CD4-positive, alpha-beta memory T cell (primary cell): Measurements from ENCODE around the gene FAM163B. TPM values are rescaled to one million over a fixed set of nuclear protein-coding genes. Genes with fewer than 3 reads are reported as not detected.
A peak's percentile ranks its signal among the peaks of the same experiment; 100 is the strongest.

Experiments
- CTCF ChIA-PET: fragments of 350-600 bp; sonication (Branson Sonifier 250); formaldehyde crosslinking; loops from one replicate; lab custom pipeline; 2021; ENCODE audit warnings: inconsistent platforms; ENCODE audit not compliant: partially characterized antibody; lab: Charles Lee
- POLR2A ChIA-PET: fragments of 350-600 bp; sonication (Branson Sonifier 250); formaldehyde crosslinking; loops from one replicate; lab custom pipeline; 2021; ENCODE audit not compliant: partially characterized antibody; lab: Charles Lee
- DNase-seq, 5 donors: peaks; one replicate each; pipeline versions ENCODE4 v3.0.0 to v3.0.0-alpha.2; 2020 to 2022; ENCODE audit warnings: mixed read lengths in 1 of 5
- H3K27ac ChIP-seq: one replicate; pipeline ENCODE4 v1.7.0; 2013; ENCODE audit warnings: low read depth, low read length
- H3K27me3 ChIP-seq: 2 replicates; pipeline ENCODE4 v1.7.0; 2013; ENCODE audit warnings: mild to moderate bottlenecking, low read length, moderate library complexity; ENCODE audit not compliant: insufficient read depth
- H3K36me3 ChIP-seq: 2 replicates; pipeline ENCODE4 v1.7.0; 2013; ENCODE audit warnings: mild to moderate bottlenecking, low read length, moderate library complexity; ENCODE audit not compliant: insufficient read depth
- H3K4me1 ChIP-seq: 2 replicates; pipeline ENCODE4 v1.7.0; 2013; ENCODE audit warnings: mild to moderate bottlenecking, low read length, moderate library complexity; ENCODE audit not compliant: insufficient read depth
- H3K4me3 ChIP-seq, 2 donors: one replicate each; pipeline ENCODE4 v1.7.0; 2013; ENCODE audit warnings: low read length in 2 of 2, mild to moderate bottlenecking in 1 of 2
- H3K9me3 ChIP-seq, 2 donors: one replicate each; pipeline ENCODE4 v1.7.0; 2013; ENCODE audit warnings: low read length in 2 of 2, control low read depth in 1 of 2; ENCODE audit not compliant: control insufficient read depth in 1 of 2
- H3K27ac Mint-ChIP-seq, 7 donors: one replicate each; pipeline ENCODE4 v1.8.0; 2020 to 2021; ENCODE audit warnings: mixed read lengths in 7 of 7, mild to moderate bottlenecking in 6 of 7, inconsistent platforms in 3 of 7, moderate library complexity in 3 of 7
- H3K27me3 Mint-ChIP-seq, 2 donors: one replicate each; pipeline ENCODE4 v1.8.0; 2020 to 2021; ENCODE audit warnings: mixed read lengths in 2 of 2
- H3K36me3 Mint-ChIP-seq, 2 donors: one replicate each; pipeline ENCODE4 v1.8.0; 2020 to 2021; ENCODE audit warnings: mixed read lengths in 2 of 2, inconsistent platforms in 1 of 2, mild to moderate bottlenecking in 1 of 2
- H3K4me1 Mint-ChIP-seq, 4 donors: one replicate each; pipeline ENCODE4 v1.8.0; 2020 to 2021; ENCODE audit warnings: mixed read lengths in 4 of 4, mild to moderate bottlenecking in 1 of 4
- H3K4me3 Mint-ChIP-seq, 8 donors: one replicate each; pipeline ENCODE4 v1.8.0; 2020 to 2021; ENCODE audit warnings: mixed read lengths in 8 of 8, mild to moderate bottlenecking in 7 of 8, moderate library complexity in 6 of 8, inconsistent platforms in 3 of 8
- H3K9me3 Mint-ChIP-seq, 8 donors: one replicate each; pipeline ENCODE4 v1.8.0; 2020 to 2021; ENCODE audit warnings: mixed read lengths in 8 of 8, mild to moderate bottlenecking in 5 of 8, inconsistent platforms in 3 of 8, moderate library complexity in 1 of 8
- intact Hi-C: fragments of 100-400 bp; cut with micrococcal nuclease; formaldehyde crosslinking; loops from one replicate; pipeline ENCODE4 v1.15.1; 2023
- polyA plus RNA-seq, 2 donors: library from polyadenylated mRNA; unstranded; fragments of 300-500 nt; fragmentation: Illumina TruSeq; gene quantifications; one replicate each; pipeline ENCODE4 v1.2.3, GENCODE V29; 2021
- total RNA-seq, 2 experiments: library from RNA; stranded (reverse); gene quantifications; one replicate each; pipeline ENCODE4 v1.2.3, GENCODE V29; 2021

Gene FAM163B
- total and polyA plus RNA-seq, 4 experiments from 2014 or later = not detected

- peaks cover 2 to 9% of the 10 kb centered on the region in 2 donors for H3K36me3 Mint-ChIP-seq
- no peak overlapping the region for H3K27ac ChIP-seq
- H3K9me3 ChIP-seq = peaks cover 0 to 8% of the 10 kb centered on the region in 2 donors
- POLR2A ChIA-PET = no interaction called here
- no peaks in the 10 kb centered on the region for H3K27me3 ChIP-seq
- H3K27me3 Mint-ChIP-seq = peaks cover 0 to 3% of the 10 kb centered on the region in 2 donors
- no peak overlapping the region for H3K4me3 ChIP-seq
- H3K9me3 Mint-ChIP-seq = peaks cover 0 to 17% (median 12%) of the 10 kb centered on the region in 8 donors
- H3K27ac Mint-ChIP-seq = peak overlapping the region in 1 of 7 donors; percentile 11
- no peak overlapping the region for H3K4me3 Mint-ChIP-seq
- DNase-seq = no peak
- H3K4me1 ChIP-seq = no peaks in the 10 kb centered on the region
- H3K4me1 Mint-ChIP-seq = no peaks in the 10 kb centered on the region
- intact Hi-C loops = no loop called here
- no peaks in the 10 kb centered on the region for H3K36me3 ChIP-seq
- CTCF ChIA-PET = interaction anchor here (0.6 to 0.9 kb wide), 2 partner anchors 9 to 13 kb away, joined by 3 read pairs; no protein-coding TSS in a partner anchor
Measured at GRCh38 chr9:133597316-133597957, 11.8 kb downstream of the FAM163B start.

GRCh38 chr9:133595910-133596309, 13.3 kb downstream of the FAM163B start:
- CTCF ChIA-PET = no interaction called here
- H3K4me1 Mint-ChIP-seq = no peaks in the 10 kb centered on the region
- H3K27ac Mint-ChIP-seq = no peak overlapping the region
- DNase-seq = no peak
- intact Hi-C loops = no loop called here
- no peak overlapping the region for H3K4me3 Mint-ChIP-seq
- Histone ChIP-seq H3K4me3 (no peak overlapping the region), H3K9me3 (peaks cover 0 to 8% of the 10 kb centered on the region in 2 donors), H3K27ac (no peak overlapping the region), H3K36me3 (no peaks in the 10 kb centered on the region), H3K27me3 (no peaks in the 10 kb centered on the region), H3K4me1 (no peaks in the 10 kb centered on the region)
- H3K27me3 Mint-ChIP-seq = peaks cover 0 to 1% of the 10 kb centered on the region in 2 donors
- peaks cover 0 to 17% (median 12%) of the 10 kb centered on the region in 8 donors for H3K9me3 Mint-ChIP-seq
- POLR2A ChIA-PET = no interaction called here
- H3K36me3 Mint-ChIP-seq = peaks cover 2 to 9% of the 10 kb centered on the region in 2 donors

GRCh38 chr9:133594310-133594709, 14.9 kb downstream of the FAM163B start:
- Mint-ChIP-seq H3K36me3 (peaks cover 2 to 9% of the 10 kb centered on the region in 2 donors), H3K27me3 (peaks cover 0 to 1% of the 10 kb centered on the region in 2 donors), H3K9me3 (peaks cover 0 to 17% (median 12%) of the 10 kb centered on the region in 8 donors), H3K4me3 (no peak overlapping the region), H3K4me1 (no peaks in the 10 kb centered on the region), H3K27ac (peak overlapping the region in 1 of 7 donors; percentile 45)
- H3K9me3 ChIP-seq = peaks cover 0 to 8% of the 10 kb centered on the region in 2 donors
- intact Hi-C loops = no loop called here
- H3K27me3 ChIP-seq = no peaks in the 10 kb centered on the region
- CTCF ChIA-PET = interaction anchor here (1.2 kb wide), 2 partner anchors 149 to 188 kb away, joined by 3 read pairs; no protein-coding TSS in a partner anchor
- no peak for DNase-seq
- H3K27ac ChIP-seq = no peak overlapping the region
- no peak overlapping the region for H3K4me3 ChIP-seq
- H3K36me3 ChIP-seq = no peaks in the 10 kb centered on the region
- POLR2A ChIA-PET = no interaction called here
- no peaks in the 10 kb centered on the region for H3K4me1 ChIP-seq

- POLR2A ChIA-PET = no interaction called here
Measured at GRCh38 chr9:133593587-133594253, 15.5 kb downstream of the FAM163B start.

GRCh38 chr9:133592731-133593409, 16.3 kb downstream of the FAM163B start:
- CTCF ChIA-PET = interaction anchor here (0.6 to 2.0 kb wide), 3 partner anchors 132 to 150 kb away, joined by 3 to 5 read pairs (median 3); no protein-coding TSS in a partner anchor
- H3K36me3 Mint-ChIP-seq = peaks cover 2 to 9% of the 10 kb centered on the region in 2 donors

More at GRCh38 chr9:133593587-133594253, 15.5 kb downstream of the FAM163B start:
- Mint-ChIP-seq H3K4me3 (no peak overlapping the region), H3K27me3 (peaks cover 0 to 1% of the 10 kb centered on the region in 2 donors), H3K4me1 (no peaks in the 10 kb centered on the region), H3K27ac (peak overlapping the region in 1 of 7 donors; percentile 30), H3K9me3 (peaks cover 0 to 17% (median 12%) of the 10 kb centered on the region in 8 donors), H3K36me3 (peaks cover 2 to 9% of the 10 kb centered on the region in 2 donors)
- H3K36me3 ChIP-seq = no peaks in the 10 kb centered on the region
- DNase-seq = no peak
- no peak overlapping the region for H3K27ac ChIP-seq
- intact Hi-C loops = loop anchor here (1.0 kb wide), 1 partner anchor 133 kb away; no protein-coding TSS in a partner anchor
- no peaks in the 10 kb centered on the region for H3K27me3 ChIP-seq
- no peak overlapping the region for H3K4me3 ChIP-seq
- H3K4me1 ChIP-seq = no peaks in the 10 kb centered on the region
- CTCF ChIA-PET = interaction anchor here (1.2 to 2.0 kb wide), 3 partner anchors 132 to 188 kb away, joined by 3 to 5 read pairs (median 3); no protein-coding TSS in a partner anchor
- H3K9me3 ChIP-seq = peaks cover 0 to 8% of the 10 kb centered on the region in 2 donors

GRCh38 chr9:133591985-133592384, 17.2 kb downstream of the FAM163B start:
- POLR2A ChIA-PET = no interaction called here
- H3K9me3 Mint-ChIP-seq = peaks cover 0 to 6% (median 4%) of the 10 kb centered on the region in 8 donors
- CTCF ChIA-PET = interaction anchor here (2.0 kb wide), 1 partner anchor 133 kb away, joined by 5 read pairs; no protein-coding TSS in a partner anchor

More at GRCh38 chr9:133592731-133593409, 16.3 kb downstream of the FAM163B start:
- Histone ChIP-seq H3K9me3 (peaks cover 0 to 8% of the 10 kb centered on the region in 2 donors), H3K4me3 (no peak overlapping the region), H3K27me3 (no peaks in the 10 kb centered on the region), H3K27ac (no peak overlapping the region), H3K36me3 (no peaks in the 10 kb centered on the region), H3K4me1 (no peaks in the 10 kb centered on the region)
- Mint-ChIP-seq H3K27me3 (peaks cover 0 to 1% of the 10 kb centered on the region in 2 donors), H3K9me3 (peaks cover 0 to 14% (median 11%) of the 10 kb centered on the region in 8 donors), H3K4me1 (peaks cover 0 to 2% (median 0%) of the 10 kb centered on the region in 4 donors), H3K27ac (no peak overlapping the region), H3K4me3 (no peak overlapping the region)
- intact Hi-C loops = loop anchor here (1.0 kb wide), 1 partner anchor 133 kb away; no protein-coding TSS in a partner anchor
- DNase-seq = no peak
- POLR2A ChIA-PET = no interaction called here

More at GRCh38 chr9:133591985-133592384, 17.2 kb downstream of the FAM163B start:
- H3K27ac Mint-ChIP-seq = no peak overlapping the region
- peaks cover 0 to 1% of the 10 kb centered on the region in 2 donors for H3K27me3 Mint-ChIP-seq
- DNase-seq = no peak
- H3K9me3 ChIP-seq = peaks cover 0 to 1% of the 10 kb centered on the region in 2 donors
- H3K27me3 ChIP-seq = no peaks in the 10 kb centered on the region
- H3K4me1 Mint-ChIP-seq = peaks cover 0 to 2% (median 0%) of the 10 kb centered on the region in 4 donors
- H3K27ac ChIP-seq = no peak overlapping the region
- peaks cover 0 to 2% of the 10 kb centered on the region in 2 donors for H3K36me3 Mint-ChIP-seq
- H3K4me3 Mint-ChIP-seq = no peak overlapping the region
- H3K4me1 ChIP-seq = no peaks in the 10 kb centered on the region
- intact Hi-C loops = no loop called here
- no peaks in the 10 kb centered on the region for H3K36me3 ChIP-seq
- no peak overlapping the region for H3K4me3 ChIP-seq
